Ishikawa (cell line): ENCODE results near the gene C12orf76.

Experiments used
- CEBPB ChIP-seq: IDR thresholded peaks from 2 replicates; pipeline ENCODE4 v1.6.1; 2012
- CREB1 ChIP-seq: IDR thresholded peaks from 2 replicates; pipeline ENCODE4 v1.6.1; 2012; ENCODE audit warnings: low read depth
- EGR1 ChIP-seq: IDR thresholded peaks from 2 replicates; pipeline ENCODE4 v1.6.1; 2012
- EP300 ChIP-seq: IDR thresholded peaks from 2 replicates; pipeline ENCODE4 v1.6.1; 2012; ENCODE audit warnings: borderline replicate concordance
- FOXM1 ChIP-seq: IDR thresholded peaks from 2 replicates; pipeline ENCODE4 v1.6.1; 2012; ENCODE audit warnings: low read depth, borderline replicate concordance
- NFIC ChIP-seq: IDR thresholded peaks from 2 replicates; pipeline ENCODE4 v1.6.1; 2012
- RAD21 ChIP-seq: IDR thresholded peaks from 2 replicates; pipeline ENCODE4 v1.6.1; 2012; ENCODE audit warnings: low read depth
- TAF1 ChIP-seq: IDR thresholded peaks from 2 replicates; pipeline ENCODE4 v1.6.1; 2012; ENCODE audit warnings: low read depth, mild to moderate bottlenecking
- TCF12 ChIP-seq: IDR thresholded peaks from 2 replicates; pipeline ENCODE4 v1.6.1; 2012; ENCODE audit warnings: low read depth
- TEAD4 ChIP-seq: IDR thresholded peaks from 2 replicates; pipeline ENCODE4 v1.6.1; 2012
- YY1 ChIP-seq: IDR thresholded peaks from 2 replicates; pipeline ENCODE4 v1.6.1; 2012; ENCODE audit warnings: low read depth
- ZBTB7A ChIP-seq: IDR thresholded peaks from 2 replicates; pipeline ENCODE4 v1.6.1; 2012; ENCODE audit warnings: low read depth
- TF ChIP-seq, protein P1 (sequence below): IDR thresholded peaks from 2 replicates; pipeline ENCODE4 v1.6.1; 2012
- TF ChIP-seq, protein P2 (sequence below): IDR thresholded peaks from 2 replicates; pipeline ENCODE4 v1.6.1; 2012; ENCODE audit warnings: low read depth, mild to moderate bottlenecking
- TF ChIP-seq, protein P3 (sequence below): IDR thresholded peaks from 2 replicates; pipeline ENCODE4 v1.6.1; 2012

Gene C12orf76

DNA sequence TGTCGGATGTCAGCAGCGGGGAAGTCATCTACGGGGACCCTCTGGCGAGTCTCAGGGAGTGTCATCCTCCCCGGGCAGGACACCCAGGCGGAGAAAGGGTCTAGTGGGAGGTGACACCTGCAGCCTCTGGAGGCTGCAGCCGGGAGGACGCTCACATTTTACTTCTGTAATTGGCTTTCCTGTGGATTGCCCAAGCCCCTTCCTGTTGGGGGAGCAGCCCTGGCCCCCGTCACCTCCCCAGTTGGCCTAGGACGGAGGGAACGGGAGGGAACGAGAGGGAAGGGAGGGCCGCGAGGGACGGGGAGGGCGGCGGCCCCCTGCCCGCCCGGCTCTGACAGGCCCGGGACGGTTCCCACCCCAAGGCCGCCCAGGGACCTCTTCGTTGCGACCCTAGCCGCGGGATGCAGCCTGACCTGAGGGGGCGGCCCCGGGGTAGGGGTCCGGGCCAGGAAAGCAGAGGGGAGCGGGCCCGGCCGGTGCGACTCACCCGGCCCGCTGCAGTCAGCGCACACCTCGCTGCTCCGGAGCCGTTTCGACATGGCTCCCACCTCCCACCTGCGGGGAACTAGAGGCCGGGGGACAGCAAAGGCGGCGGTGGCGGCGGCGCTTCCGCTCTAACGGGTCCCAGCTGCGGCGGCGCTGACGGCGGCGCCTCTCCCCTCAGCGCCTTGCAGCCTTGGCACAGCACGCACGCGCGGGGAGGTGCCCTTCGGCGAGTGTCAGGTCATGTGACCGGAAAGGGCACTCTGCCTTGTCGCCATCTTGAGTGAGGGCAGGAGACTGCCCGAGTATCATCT, 52.4 kb downstream of the C12orf76 start, which contains the start of gene GIT2:
GIT2 (minus strand) TSS at position 683 of the 797 bp plus-strand sequence; CDS start at position 539, 144 bp downstream.
- TF ChIP-seq CREB1: peak; percentile 24; the same call in 1 of the 2 replicates
- TF ChIP-seq TCF12: no peak; the same call in 1 of the 2 replicates
- no peak for TF ChIP-seq CEBPB
- TF ChIP-seq FOXM1: no peak
- TF ChIP-seq, protein P1, sequence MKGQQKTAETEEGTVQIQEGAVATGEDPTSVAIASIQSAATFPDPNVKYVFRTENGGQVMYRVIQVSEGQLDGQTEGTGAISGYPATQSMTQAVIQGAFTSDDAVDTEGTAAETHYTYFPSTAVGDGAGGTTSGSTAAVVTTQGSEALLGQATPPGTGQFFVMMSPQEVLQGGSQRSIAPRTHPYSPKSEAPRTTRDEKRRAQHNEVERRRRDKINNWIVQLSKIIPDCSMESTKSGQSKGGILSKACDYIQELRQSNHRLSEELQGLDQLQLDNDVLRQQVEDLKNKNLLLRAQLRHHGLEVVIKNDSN: peak; percentile 98
- TF ChIP-seq NFIC: no peak
- TF ChIP-seq, protein P2, sequence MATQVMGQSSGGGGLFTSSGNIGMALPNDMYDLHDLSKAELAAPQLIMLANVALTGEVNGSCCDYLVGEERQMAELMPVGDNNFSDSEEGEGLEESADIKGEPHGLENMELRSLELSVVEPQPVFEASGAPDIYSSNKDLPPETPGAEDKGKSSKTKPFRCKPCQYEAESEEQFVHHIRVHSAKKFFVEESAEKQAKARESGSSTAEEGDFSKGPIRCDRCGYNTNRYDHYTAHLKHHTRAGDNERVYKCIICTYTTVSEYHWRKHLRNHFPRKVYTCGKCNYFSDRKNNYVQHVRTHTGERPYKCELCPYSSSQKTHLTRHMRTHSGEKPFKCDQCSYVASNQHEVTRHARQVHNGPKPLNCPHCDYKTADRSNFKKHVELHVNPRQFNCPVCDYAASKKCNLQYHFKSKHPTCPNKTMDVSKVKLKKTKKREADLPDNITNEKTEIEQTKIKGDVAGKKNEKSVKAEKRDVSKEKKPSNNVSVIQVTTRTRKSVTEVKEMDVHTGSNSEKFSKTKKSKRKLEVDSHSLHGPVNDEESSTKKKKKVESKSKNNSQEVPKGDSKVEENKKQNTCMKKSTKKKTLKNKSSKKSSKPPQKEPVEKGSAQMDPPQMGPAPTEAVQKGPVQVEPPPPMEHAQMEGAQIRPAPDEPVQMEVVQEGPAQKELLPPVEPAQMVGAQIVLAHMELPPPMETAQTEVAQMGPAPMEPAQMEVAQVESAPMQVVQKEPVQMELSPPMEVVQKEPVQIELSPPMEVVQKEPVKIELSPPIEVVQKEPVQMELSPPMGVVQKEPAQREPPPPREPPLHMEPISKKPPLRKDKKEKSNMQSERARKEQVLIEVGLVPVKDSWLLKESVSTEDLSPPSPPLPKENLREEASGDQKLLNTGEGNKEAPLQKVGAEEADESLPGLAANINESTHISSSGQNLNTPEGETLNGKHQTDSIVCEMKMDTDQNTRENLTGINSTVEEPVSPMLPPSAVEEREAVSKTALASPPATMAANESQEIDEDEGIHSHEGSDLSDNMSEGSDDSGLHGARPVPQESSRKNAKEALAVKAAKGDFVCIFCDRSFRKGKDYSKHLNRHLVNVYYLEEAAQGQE: no peak
- peak; percentile 30; the same call in 1 of the 2 replicates for TF ChIP-seq EP300
- no peak for TF ChIP-seq TEAD4
- TF ChIP-seq, protein P3, sequence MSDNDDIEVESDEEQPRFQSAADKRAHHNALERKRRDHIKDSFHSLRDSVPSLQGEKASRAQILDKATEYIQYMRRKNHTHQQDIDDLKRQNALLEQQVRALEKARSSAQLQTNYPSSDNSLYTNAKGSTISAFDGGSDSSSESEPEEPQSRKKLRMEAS: peak; percentile 76
- no peak for TF ChIP-seq RAD21
- peak; percentile 71 for TF ChIP-seq EGR1
- TF ChIP-seq YY1: peak; percentile 99
- peak; percentile 80 for TF ChIP-seq TAF1
- TF ChIP-seq ZBTB7A: peak; percentile 81

DNA sequence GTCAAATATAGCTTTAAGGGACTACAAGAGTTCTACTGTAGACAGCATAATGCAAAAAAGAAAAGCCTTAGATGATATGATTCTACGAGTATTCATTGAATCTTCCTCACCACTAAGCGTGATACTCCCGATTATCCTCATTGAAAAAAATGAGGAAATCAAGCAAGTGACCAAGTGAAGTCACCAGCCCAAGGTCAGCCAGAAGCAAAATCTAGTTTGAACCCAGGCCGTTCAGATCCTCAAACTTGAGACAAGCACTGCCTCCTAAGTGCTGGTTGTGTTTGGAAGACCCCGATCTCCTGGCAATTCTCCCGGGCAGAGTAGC, 53.0 kb downstream of the C12orf76 start:
- no peak for TF ChIP-seq CREB1
- TF ChIP-seq ZBTB7A: no peak
- TF ChIP-seq, protein P2: no peak
- no peak for TF ChIP-seq TEAD4
- no peak for TF ChIP-seq EGR1
- TF ChIP-seq, protein P3: no peak
- no peak for TF ChIP-seq YY1
- no peak for TF ChIP-seq CEBPB
- no peak for TF ChIP-seq NFIC
- TF ChIP-seq, protein P1: no peak
- no peak for TF ChIP-seq TAF1
- no peak for TF ChIP-seq FOXM1
- TF ChIP-seq TCF12: no peak
- no peak for TF ChIP-seq EP300
- no peak for TF ChIP-seq RAD21

DNA sequence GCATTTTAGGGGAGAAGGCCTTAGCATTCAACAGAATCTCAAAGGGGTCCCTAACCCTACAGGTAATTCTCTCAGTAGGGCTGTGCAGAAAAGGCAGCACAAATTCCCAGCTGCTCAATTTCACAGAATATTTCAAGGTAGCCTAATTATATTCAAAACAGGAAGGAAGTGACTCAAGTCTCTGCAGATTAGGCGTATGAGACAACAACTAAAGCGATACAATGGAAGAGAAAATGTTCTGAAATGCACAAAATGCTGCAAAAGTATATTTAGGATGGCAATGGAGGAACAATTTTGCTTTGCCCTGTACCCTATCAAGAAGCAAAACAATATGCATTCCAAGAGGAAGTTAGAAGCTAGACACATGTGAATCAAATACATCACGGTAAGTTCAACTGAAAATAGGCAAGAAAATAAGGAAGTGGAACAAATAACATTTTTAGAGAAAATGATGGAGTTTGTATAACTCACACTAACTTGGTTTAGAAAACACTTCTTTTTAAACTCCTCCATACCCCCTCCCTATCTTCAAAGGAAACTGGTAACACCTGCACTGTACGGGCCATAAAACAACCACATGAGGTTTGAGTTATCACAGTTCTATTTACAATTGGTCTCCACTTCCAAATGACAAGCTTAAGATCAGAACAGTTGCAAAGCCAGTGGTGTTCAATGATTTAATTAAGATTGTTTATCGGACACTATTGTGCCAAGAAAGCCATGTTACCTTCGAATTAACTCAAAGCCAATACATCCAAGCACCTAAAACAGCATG, 53.7 kb downstream of the C12orf76 start:
- TF ChIP-seq TEAD4: no peak
- no peak for TF ChIP-seq TAF1

DNA sequence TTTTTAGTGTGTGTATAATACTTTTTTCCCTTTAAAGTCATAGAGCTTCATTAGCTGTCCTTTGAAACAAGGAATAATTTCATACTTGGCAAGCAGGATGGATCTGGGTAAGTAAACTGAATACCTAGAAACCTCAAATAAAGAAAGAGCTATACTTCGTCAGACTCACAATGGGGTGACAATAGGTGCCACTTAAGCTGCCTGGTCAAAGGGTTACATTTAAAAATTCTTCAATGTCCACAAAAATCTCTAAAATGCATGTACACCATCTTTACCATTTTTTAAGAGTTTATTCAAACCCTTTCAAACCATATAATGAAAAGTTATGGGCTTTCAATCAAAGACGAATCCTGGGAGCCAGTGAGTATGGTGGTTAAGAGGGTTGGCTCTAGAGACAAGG, 55.2 kb downstream of the C12orf76 start:
- no peak for TF ChIP-seq EP300

DNA sequence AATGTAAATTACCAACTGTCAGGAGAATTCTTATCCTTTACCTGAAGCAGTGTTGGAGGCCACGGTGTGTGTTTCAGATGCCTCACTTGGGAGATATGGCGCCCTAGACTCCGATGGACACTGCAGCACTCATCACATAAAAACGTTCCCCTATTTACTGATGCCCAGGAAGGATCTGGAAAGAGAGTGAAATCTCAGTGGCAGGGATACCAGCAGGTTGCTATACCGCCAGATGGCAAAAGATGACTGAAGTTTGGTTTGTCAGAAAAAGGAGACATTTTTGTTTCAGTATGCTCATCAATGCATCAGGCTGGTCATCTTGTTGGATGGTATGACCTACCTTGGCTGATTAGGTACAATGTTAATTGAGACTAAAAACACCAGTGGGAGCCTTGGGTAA, 56.7 kb downstream of the C12orf76 start:
- TF ChIP-seq CREB1: no peak
- TF ChIP-seq YY1: no peak
- no peak for TF ChIP-seq TCF12
- TF ChIP-seq RAD21: no peak
